GM21619 (cell line): ENCODE measurements around the gene UMPS.

Experiments used
- ATAC-seq: cut with Tn5 transposase; IDR thresholded peaks from one replicate; pipeline ENCODE4 v1.9.1; 2021; ENCODE audit not compliant: unreplicated experiment

Gene UMPS

DNA sequence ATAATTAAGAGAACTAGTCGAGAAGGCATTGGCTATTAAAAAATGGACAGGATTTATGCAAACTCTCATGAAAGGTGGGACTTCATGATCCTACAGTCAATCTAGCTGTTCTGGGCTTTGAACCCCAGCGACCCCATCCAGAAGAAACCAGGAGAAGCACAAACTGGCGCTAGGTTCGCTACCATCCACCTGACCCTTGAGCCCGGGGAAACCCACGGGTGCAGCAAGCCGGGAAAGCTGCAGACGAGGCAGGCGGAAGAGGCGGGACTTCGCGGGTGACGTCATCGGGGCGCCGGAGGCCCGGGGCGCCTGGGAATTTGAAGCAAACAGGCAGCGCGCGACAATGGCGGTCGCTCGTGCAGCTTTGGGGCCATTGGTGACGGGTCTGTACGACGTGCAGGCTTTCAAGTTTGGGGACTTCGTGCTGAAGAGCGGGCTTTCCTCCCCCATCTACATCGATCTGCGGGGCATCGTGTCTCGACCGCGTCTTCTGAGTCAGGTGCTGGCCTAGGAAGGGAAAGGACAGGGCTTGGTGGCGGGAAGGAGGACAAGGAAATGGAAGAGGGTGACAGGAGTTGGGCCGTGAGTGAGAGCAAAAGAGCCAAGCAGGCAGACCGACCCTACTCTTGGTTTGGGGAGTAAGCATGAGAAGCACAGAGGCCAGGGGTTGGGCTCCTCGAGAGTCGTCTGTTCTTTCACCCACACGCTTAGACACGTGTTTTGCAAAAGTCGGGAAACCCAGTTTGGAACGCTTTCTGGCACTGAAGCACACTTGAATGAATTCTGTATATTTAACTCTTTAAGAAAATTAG is at the start of gene UMPS:
Gene UMPS (plus strand): TSS at position 324 of the 812 bp plus-strand sequence. CDS start 20 bp downstream, at position 344.
- ATAC-seq, result peak; percentile 97

DNA sequence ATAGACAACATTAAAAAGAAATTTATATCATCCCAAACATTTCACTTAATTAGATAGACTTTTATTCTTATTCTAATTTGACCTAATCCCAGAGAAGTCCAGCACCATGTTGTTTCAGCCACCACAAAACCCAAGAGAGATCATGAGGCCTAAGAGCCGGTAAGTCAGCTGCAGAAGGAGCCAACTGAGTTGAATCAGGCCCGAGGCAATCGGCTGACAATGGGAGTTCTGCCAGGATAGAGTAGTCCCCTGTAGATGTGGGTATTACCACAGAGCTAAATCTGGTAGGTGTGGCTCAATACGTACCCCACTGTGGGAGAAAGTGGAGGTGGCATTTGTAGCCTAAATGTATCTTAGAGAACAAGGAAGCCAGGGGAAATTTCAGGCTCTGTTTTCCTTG is 49.7 kb upstream of the UMPS start:
- no peak for ATAC-seq

DNA sequence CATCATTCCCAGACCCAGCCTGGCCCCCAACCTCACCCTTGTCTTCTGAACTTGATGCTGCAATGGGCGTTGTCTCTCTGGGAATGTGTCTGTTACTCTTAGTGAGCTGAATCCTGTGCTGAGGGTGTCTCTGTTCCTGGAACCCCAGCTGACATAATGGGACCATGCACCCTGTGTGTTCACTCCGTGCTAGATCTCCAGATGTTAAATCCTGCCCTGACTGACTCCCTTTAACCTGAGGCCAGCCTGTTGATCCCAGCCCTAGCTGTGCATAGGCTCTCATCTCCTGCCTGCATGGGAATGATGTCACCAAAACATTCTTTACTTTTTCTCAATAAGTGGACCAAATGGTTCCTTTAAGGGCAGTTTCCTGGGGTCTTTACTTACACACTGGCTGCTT is 48.0 kb upstream of the UMPS start:
- ATAC-seq, result no peak

DNA sequence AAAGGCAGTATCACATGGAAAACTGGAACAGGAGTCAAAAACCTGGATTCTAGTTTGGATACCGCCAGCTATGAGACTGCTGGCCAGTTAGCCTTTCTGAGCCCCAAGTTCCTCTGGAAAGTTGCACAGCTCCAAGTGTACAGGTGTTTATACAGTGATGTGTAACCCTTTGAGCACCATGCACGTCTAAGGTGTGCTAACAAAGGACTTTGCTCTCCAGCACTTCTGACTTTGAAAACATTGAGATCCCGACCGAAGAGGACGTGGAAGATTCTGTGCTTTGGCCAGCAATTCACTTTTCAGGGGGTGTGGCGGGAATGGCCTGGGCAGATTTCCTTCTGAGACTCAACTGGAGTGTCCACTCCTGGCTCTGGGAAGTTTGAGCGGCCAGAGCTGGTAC is 45.8 kb upstream of the UMPS start:
- no peak for ATAC-seq

DNA sequence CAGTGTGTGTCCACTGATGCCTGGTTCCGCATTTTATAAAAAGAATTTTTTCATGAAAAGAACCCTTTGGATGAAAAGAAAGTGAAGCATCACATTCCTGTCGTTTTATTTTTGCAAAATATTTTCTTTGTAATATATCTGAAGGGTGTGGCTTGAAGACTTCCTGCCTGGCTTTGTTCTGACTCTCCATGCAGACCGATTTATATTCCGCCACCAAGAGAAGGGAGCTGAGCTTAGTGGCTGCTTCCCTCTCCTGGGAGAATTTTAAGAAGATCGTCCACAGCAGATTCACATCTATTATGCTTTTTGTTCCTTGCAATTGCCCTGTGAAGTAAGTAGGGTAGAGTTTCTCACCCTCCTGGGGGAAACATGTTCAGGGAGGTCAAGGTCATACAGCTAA is 45.2 kb upstream of the UMPS start:
- ATAC-seq, result no peak

DNA sequence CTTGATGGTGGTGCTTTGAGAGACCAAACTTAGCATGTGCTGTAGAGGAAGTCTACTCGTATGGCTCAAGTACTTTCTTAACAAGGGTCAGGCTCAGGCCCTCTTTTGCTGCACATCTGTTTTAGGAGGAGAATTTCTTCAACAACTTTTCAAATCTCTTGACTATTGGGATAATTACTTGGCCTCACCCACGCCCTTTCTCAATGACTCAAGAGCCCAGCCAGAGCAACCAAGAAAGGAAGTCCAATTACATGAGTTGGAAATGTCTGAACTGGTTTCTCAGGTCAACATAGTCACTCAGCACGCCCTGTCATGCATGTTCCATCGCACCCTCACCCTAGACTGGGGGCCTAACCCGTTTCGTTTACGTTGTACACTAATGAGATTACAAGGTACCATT is 44.8 kb upstream of the UMPS start:
- no peak for ATAC-seq

DNA sequence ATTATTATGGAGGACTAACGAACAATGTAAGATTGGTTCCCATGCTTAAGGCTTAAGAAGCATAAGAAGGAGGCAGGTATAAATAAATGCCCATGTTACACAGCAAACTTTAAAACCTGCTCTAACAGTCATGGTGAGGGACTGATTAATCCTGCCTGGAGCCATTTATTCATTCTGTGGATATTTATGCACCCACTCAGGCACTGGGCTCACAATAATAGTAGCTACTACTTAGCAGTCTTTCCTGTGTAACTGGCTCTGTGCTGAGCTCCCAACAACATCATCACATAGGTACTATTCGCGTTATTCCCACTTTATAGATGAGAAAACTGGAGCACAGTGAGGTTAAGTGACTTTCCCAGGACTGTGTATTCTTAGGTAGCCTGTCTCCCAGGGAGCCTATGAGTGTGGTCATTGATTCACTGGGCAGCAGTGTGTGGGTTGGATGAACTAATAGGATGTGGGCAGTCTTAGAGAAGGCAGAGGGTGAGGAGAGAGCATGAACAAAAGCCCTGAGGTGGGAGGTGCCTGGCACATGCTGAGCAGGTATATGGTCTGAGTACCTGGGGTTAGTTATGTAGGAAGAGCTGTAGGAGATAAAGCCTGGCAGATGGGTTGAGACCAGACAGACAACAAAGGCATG is 44.1 kb upstream of the UMPS start:
- ATAC-seq, result no peak

DNA sequence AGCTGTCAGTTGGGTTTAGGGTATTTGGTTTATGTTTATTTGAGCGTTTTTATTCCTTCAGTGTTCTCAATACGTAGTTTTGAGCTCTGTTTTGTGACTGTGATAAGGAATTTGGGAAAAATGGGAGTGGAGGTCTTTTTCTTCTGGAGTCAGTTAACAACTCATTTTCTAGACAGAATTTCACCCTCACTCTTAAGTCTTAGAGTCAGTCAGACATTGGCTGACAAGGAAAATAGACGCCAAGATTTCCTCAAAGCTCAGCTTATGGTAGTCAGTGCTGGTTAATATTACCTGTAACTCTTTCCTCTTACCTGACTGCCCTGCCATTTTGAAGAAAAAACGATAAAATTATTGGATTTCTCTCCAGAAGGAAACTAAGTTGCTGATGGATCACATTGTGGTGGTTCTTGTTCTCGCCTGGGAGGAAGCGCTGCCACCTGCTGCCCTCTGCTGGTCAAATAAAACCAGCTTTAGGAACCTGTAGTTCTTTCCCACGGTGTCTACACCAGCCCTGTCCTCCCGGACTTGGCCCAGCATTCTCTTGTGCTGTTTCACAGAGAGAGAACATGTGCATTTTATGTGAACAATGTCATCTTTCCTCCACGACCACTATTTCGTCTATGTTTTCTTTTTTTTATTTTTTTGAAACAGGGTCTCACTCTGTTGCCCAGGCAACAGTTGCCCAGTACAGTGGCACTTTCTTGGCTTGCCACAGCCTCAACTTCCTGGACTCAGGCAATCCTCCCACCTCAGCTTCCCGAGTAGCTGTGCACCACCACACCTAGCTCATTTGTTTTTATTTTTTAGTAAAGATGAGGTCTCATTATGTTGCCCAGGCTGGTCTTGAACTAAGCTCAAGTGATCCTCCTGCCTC is 41.4 kb upstream of the UMPS start:
- ATAC-seq, result no peak

DNA sequence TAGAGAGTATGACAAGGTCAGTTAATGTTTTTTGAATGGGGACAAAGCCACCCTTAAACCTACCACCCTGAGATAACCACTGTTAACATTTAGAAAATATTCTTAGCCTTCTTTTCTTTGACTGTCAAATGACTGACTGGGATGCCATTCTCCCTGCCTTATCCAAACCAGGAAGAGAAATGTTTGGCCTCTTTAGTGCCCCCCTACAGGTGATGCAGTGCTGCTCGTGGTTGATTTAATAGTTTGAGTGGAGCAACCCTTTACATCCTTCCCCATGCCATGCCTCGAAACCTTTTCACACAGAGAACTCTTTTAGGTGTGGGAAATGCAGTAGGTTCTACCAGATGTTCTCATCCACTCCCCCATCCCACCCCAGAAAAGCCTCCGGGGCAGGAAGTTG is 38.7 kb upstream of the UMPS start:
- no peak for ATAC-seq

DNA sequence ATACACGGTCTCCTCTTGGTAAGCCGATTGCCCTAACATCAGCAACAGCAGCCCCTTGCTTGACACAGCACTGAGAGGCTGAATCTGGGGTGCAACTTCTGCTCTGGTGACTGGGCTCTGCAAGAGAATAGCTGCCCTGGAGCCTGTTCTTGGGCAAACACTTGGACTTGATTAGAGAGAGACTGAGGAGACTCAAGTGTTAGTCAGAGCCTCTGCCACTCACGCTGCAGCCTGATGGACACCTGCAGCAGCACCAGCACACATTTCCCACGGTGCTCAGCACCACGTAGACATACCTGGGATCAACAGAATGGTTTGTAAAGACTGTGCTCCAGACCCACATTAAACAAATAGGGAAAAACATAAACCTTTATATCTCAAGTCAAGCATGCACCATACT is 35.8 kb upstream of the UMPS start:
- ATAC-seq, result no peak

DNA sequence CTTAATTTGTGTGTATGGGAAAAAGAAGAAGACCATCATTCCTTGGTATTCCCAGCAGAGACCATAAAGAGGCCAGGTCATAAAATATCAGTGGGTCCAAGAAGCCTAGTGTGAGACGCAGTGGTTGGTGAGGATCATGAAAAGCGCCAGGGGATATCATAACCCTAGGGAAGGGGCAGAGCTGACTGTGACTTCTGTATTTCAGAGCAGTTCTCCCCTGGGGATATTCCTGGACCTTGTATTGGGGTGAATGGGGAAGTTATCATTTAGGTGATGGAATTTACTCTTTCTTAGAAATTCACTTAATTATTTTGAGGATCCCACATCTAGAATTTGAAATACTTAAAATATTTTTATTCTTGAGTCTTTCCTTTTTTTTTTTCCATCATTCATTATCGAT is 34.9 kb upstream of the UMPS start:
- no peak for ATAC-seq

DNA sequence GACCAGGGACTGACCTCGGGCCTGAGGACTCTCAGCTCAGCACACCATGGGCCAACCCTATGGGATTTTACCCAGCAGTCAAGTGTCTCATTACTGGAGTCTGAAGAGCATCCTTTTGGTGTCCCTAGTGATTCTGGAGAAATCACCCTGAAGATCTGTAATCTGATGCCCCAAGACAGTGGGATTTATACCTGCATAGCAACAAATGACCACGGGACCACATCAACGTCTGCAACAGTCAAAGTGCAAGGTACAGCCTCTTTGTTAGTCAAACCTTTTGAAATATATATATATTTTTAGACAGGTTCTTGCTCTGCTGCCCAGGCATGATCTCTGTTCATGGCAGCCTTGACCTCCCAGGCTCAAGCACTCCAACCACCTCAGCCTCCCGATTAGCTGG is 34.2 kb upstream of the UMPS start:
- no peak for ATAC-seq

DNA sequence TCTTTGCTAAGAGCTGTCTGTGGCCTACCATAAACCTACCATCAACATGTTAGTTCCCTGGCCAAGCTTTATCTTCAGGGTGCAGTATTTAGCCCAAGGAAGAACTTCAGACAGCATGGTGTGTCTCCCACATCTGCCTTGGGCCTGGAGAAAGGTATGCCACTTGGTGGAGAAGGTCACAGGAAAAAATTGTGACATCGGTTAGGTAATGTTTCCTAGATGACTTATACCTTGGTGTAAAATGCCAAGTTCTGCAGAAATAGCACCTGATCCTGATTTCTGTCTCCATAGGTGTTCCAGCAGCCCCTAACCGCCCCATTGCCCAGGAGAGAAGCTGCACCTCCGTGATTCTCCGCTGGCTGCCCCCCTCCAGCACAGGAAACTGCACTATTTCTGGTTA is 33.0 kb upstream of the UMPS start:
- no peak for ATAC-seq

DNA sequence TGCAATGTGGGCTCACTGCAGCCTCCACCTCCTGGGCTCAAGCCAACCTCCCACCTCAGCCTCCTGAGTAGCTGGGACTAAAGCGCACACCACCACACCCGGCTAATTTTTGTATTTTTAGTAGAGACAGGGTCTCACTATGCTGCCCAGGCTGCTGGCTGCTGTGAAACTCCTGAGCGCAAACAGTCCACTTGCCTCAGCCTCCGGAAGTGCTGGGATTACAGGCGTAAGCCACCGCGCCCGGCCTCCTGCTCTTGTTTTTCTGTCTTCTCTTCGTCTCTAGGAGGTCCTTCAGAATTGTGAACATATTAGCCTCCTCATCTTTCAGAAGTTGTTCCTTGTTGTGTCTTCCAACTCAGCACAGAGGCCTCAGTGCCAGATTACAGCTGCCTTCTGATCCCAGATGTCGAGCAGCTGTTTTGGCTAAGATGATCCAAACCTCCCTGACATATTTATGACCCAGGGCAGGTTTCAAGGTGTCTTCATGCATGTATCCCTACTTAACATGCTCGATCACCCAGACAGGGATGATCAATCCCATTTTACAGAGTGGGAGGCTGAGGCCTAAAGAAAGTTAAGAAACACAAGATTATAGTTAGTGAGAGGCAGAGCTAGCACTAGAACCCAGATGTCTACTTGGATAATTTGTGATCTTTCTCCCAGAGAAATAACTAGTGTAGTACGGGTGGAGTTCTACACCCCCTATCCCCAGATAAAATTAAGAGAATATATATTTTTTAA is 32.1 kb upstream of the UMPS start:
- ATAC-seq, result no peak

DNA sequence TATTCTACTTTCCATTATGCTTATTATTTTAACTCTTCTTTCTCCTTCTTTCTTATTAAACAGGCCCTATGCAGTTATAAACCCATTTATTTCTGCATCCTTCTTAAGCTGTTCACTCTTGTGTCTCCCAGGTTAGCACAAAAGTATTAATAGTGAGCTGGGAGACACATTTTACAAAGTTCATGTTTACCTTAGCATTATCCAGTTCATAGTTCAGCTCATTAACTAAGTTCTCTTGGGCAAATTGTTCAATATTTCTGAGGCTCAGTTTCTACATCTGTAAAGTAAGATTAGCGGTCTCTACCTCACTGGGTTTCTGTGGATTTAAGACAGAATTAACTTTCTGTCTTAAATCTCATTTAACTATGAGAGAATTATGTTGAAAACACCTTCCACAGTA is 31.2 kb upstream of the UMPS start:
- ATAC-seq, result no peak

DNA sequence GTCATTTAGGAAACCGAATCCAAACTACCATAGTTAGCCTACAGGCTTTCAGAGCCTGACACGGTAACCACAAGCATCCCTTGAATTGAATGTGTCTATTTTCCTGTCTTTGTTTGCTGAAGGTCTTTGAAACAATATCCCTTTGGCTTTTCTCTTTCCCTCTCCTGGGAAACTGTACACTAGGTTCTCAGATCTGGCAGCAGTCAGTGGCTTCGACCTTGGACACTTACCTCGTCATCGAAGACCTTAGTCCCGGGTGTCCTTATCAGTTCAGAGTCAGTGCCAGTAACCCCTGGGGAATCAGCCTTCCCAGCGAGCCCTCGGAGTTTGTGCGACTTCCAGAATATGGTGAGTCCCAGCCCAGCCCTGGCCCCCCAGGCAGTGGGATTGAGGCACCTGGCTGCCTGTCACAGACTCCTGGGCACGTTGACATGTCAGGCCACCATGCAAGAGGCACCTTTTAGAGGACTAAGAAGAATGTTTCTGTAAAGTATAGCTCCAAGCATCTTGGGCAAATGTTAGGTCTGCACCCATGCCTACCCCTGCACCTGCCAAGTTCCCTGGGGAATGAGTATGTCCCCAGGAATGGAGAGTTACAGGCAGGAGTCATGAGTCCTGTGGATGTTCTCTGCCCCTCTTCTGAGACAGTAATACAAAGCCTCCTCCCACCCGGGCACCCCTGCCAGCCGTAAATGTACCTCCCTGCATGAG is 30.4 kb upstream of the UMPS start:
- no peak for ATAC-seq

DNA sequence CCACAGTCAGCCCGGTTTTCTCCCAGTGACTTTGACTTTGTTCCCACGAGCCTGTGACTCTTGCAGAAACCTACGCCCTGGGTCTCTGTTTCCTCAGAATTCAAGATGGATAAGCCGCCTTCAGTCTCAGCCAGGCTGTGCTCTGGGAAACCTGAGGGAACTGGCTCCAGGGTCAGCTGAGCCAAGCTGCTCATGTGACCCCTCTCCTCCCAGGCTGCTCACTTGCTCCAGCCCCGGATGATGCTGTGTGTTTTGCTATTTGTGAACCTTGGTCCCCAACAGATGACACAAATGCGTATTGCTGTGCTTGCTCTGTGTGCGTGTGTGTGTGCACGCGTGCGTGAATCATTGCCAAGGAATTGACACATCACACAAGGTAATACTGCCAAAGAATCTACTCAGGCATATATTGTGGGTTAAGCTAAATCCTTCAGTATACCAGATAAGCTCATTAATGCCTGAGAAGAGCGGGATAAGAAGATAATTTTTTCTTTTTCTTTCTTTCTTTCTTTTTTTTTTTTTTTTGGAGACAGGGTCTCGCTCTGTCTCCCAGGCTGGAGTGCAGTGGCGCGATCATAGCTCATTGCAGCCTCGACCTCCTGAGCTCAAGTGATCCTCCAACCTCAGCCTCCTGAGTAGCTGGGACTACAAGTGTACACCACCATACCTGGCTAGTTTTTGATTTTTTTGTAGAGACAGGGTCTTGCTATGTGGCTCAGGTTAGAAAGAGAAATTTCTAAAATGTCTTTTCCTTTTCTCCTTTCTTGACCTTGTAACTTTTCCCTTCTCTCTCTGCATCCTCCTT is 29.2 kb upstream of the UMPS start:
- no peak for ATAC-seq

DNA sequence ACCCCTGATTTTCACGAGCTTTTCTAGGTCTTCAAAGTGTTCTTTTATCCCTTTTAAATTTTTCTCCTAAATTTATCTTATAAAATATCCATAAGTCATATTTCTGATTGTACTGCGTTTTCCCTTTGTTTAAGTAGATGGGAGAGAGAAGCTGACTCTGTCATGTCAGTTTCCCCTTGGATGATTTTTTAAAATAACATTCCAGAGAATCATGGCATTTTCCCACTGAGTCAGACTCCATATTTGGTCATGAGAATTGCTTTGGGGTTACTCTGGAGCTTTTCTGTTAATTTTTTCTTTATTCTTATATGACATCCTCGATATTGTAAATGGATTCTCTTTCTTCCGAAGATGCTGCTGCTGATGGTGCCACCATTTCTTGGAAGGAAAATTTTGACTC is 28.6 kb upstream of the UMPS start:
- ATAC-seq, result no peak

DNA sequence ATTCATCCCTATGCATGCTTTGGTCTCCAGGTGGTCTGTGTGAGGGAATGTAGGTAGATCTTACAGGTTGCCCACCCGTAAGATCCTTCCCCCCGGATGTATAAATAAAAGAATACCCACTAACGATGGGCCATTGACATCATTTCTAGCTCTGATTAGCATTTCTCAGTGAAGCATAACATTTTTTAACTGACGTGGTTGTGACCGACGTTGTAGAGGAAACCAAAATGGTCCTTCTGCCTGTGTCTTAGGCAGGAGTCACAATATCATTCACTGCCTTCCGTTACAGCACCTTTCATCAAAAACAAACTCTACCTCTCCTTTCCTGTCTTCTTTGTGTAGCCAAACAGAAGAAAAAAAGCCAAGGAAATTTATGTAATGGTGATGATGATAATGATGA is 27.3 kb upstream of the UMPS start:
- ATAC-seq, result no peak

DNA sequence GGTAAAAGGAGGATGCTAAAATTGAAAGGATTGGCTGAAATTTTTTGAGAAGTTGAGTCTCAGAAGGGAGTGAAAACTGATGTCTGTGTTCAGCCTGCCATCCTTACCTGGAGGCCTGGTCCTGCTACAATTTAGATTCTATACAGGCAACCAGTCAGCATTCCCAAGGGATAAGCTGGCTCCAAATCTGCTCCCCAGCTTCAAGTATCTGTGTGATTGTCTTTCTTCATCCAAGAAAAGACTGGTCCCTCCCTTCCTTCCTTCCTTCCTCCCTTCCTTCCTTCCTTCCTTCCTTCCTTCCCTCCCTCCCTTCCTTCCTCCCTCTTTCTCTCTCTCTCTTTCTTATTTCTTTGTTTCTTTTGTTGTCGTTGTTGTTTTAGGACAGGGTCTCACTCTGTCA is 24.7 kb upstream of the UMPS start:
- no peak for ATAC-seq
